ENCODE results near the gene CREB5. TPM values are rescaled to one million over a fixed set of nuclear protein-coding genes. Genes with fewer than 3 reads are reported as not detected.

CREB5 gene
- total and polyA plus RNA-seq, 2 of the 13 experiments (the other 11 are each of a cell fraction or from before 2014, with no cell fraction given) = 0.38 to 0.71 TPM

GRCh38 chr7:28570113-28570969 lies 158.0 kb downstream of the CREB5 start:
- FAIRE-seq = no peak
- Histone ChIP-seq H3K9me3 (ENCODE audit: low read length) (no peaks in the 10 kb centered on the region), H3K4me2 (ENCODE audit: low read depth, low read length) (no peak overlapping the region), H3K27me3 (ENCODE audit: control insufficient read depth in 1 of 2, insufficient read depth in 2 of 2, low read length in 2 of 2) (peaks cover 0 to 2% of the 10 kb centered on the region in 2 experiments; a peak in 1 of 5 replicates), H3K79me2 (ENCODE audit: insufficient read depth, low read length) (no peaks in the 10 kb centered on the region), H3K27ac (ENCODE audit: extremely low read length, insufficient read depth, low read length) (no peak overlapping the region), H3K4me3 (replicated peaks in 1 of 3; ENCODE audit: insufficient read depth in 1 of 3, low read depth in 2 of 3, low read length in 3 of 3) (no peak overlapping the region), H3K4me1 (ENCODE audit: insufficient read depth, low read length) (no peaks in the 10 kb centered on the region), H3K9ac (ENCODE audit: insufficient read depth, low read depth, low read length) (no peak overlapping the region), H2AFZ (ENCODE audit: low read length) (no peak overlapping the region), H3K36me3 (replicated peaks in 1 of 2; ENCODE audit: control insufficient read depth in 1 of 2, insufficient read depth in 2 of 2, low read length in 2 of 2) (no peaks in the 10 kb centered on the region), H4K20me1 (ENCODE audit: insufficient read depth, low read length) (no peaks in the 10 kb centered on the region)
- TF ChIP-seq HNF1B (CRISPR knock-in tag; IDR thresholded peaks at IDR 0.05) (no peak), PAWR (CRISPR knock-in tag; IDR thresholded peaks at IDR 0.05; ENCODE audit: borderline replicate concordance) (no peak), PHF21A (CRISPR knock-in tag; IDR thresholded peaks at IDR 0.05) (no peak), TEF (CRISPR knock-in tag; IDR thresholded peaks at IDR 0.05) (no peak), ZNF276 (CRISPR knock-in tag; IDR thresholded peaks at IDR 0.05; ENCODE audit: low read depth) (no peak), NR0B2 (CRISPR knock-in tag; IDR thresholded peaks at IDR 0.05) (no peak), ZNF329 (CRISPR knock-in tag; IDR thresholded peaks at IDR 0.05; ENCODE audit: low read depth) (no peak), ZNF749 (CRISPR knock-in tag; IDR thresholded peaks at IDR 0.05; ENCODE audit: borderline replicate concordance) (no peak), ZBTB46 (CRISPR knock-in tag; IDR thresholded peaks at IDR 0.05; ENCODE audit: borderline replicate concordance) (no peak), DR1 (CRISPR knock-in tag; IDR thresholded peaks at IDR 0.05) (no peak), ZBTB34 (CRISPR knock-in tag; IDR thresholded peaks at IDR 0.05) (no peak)
- DNase-seq (ENCODE audit: low spot score) = no peak
- ChIA-PET POLR2A (no interaction called here), CTCF (ENCODE audit: low intra/inter-chr PET ratio, low total read pairs) (no interaction called here)
- no TSS peak for BruUV-seq (replicated peaks)
- ATAC-seq = no peak
- 38% methylated on average over 13 of the region's 13 CpGs for WGBS (ENCODE audit: low lambda C conversion rate)
- in situ Hi-C loops (cut with HindIII; ENCODE audit: extremely low pct_ligation_motif_present, low pct_unique_long_range_greater_than_20kb) (no loop called here), intact Hi-C loops (cut with micrococcal nuclease; ENCODE audit: unreplicated experiment) (no loop called here)
